ENCODE measurements around the gene XPNPEP3. TPM values are rescaled to one million over a fixed set of nuclear protein-coding genes. Genes with fewer than 3 reads are reported as not detected.
"Not testable (repeated sequence)": the region's sequence is repeated elsewhere in the genome, so short reads cannot be mapped to it uniquely, and the experiment has no call there.

XPNPEP3 gene
- total RNA-seq, 4 donors from 2014 or later = 18.1 to 21.6 (median 19.3) TPM

- H3K27ac ChIP-seq = peak overlapping the region; percentile 99 to 100 (median 99)
- no peak for DNase-seq
- TF ChIP-seq CTCF (IDR thresholded peaks at IDR 0.05) = no peak
- TF ChIP-seq POLR2A (IDR thresholded peaks at IDR 0.05) = no peak
- H3K4me3 ChIP-seq (replicated peaks in 1 of 3) = peak overlapping the region; percentile 3 to 77 (median 39)
- no peaks in the 10 kb centered on the region for H3K27me3 ChIP-seq
- H3K4me1 ChIP-seq = peaks cover 37% of the 10 kb centered on the region in 2 donors
- no peaks in the 10 kb centered on the region for H3K9me3 ChIP-seq
- peaks cover 0 to 2% of the 10 kb centered on the region in 2 donors for H3K36me3 ChIP-seq
- WGBS, 2 donors = 5% methylated on average over 13 to 15 of the region's 18 CpGs
- intact Hi-C loops (cut with DNase I) = no loop called here
Measured at GRCh38 chr22:40857309-40857855, 434 bp downstream of the XPNPEP3 start.

- H3K36me3 ChIP-seq = peaks cover 0 to 2% of the 10 kb centered on the region in 2 donors
- H3K27ac ChIP-seq = no peak within 1 kb of the TSS
- DNase-seq = no peak
- H3K4me1 ChIP-seq = peaks cover 6 to 10% of the 10 kb centered on the region in 2 donors
- no peaks in the 10 kb centered on the region for H3K9me3 ChIP-seq
- intact Hi-C loops (cut with DNase I) = no loop called here
- WGBS, 2 donors = 91 to 92% methylated on average over 3 of the region's 3 CpGs
- H3K4me3 ChIP-seq (replicated peaks in 1 of 3) = no peak within 1 kb of the TSS
- TF ChIP-seq CTCF (IDR thresholded peaks at IDR 0.05) = no peak
- TF ChIP-seq POLR2A (IDR thresholded peaks at IDR 0.05) = no peak
- no peaks in the 10 kb centered on the region for H3K27me3 ChIP-seq
Measured at GRCh38 chr22:40862013-40862412, 5.1 kb downstream of the XPNPEP3 start, which contains the start of gene DNAJB7. Gene DNAJB7, minus strand, starts transcription at chr22:40862113. Its CDS starts 119 bp downstream, at chr22:40861994.

GRCh38 chr22:40862537-40862936, 5.6 kb downstream of the XPNPEP3 start:
- Histone ChIP-seq H3K9me3 (no peaks in the 10 kb centered on the region), H3K27ac (no peak overlapping the region), H3K4me1 (peaks cover 6 to 8% of the 10 kb centered on the region in 2 donors), H3K4me3 (replicated peaks in 1 of 3) (no peak overlapping the region), H3K36me3 (peaks cover 0 to 2% of the 10 kb centered on the region in 2 donors), H3K27me3 (no peaks in the 10 kb centered on the region)
- DNase-seq = no peak
- 90 to 97% methylated on average over 2 of the region's 2 CpGs for WGBS, 2 donors
- intact Hi-C loops (cut with DNase I) = no loop called here
- TF ChIP-seq CTCF (IDR thresholded peaks at IDR 0.05) = no peak

GRCh38 chr22:40867109-40867508, 10.2 kb downstream of the XPNPEP3 start:
- no peaks in the 10 kb centered on the region for H3K9me3 ChIP-seq
- 94 to 95% methylated on average over 2 of the region's 2 CpGs for WGBS, 2 donors
- no peaks in the 10 kb centered on the region for H3K36me3 ChIP-seq
- no peak overlapping the region for H3K27ac ChIP-seq
- no peak for DNase-seq
- TF ChIP-seq CTCF (IDR thresholded peaks at IDR 0.05) (no peak), POLR2A (IDR thresholded peaks at IDR 0.05) (no peak)
- intact Hi-C loops (cut with DNase I) = no loop called here
- H3K27me3 ChIP-seq = no peaks in the 10 kb centered on the region
- peaks cover 4 to 7% of the 10 kb centered on the region in 2 donors for H3K4me1 ChIP-seq
- no peak overlapping the region for H3K4me3 ChIP-seq (replicated peaks in 1 of 3)

GRCh38 chr22:40868379-40868778, 11.4 kb downstream of the XPNPEP3 start:
- H3K4me3 ChIP-seq (replicated peaks in 1 of 3); H3K9me3 ChIP-seq; H3K36me3 ChIP-seq; intact Hi-C loops (cut with DNase I); DNase-seq; H3K27me3 ChIP-seq; H3K4me1 ChIP-seq: not testable (repeated sequence)
- H3K27ac ChIP-seq = peak overlapping the region in 1 of 3 donors; percentile 80
- 94 to 96% methylated on average over 6 of the region's 6 CpGs for WGBS, 2 donors
